K562 (cell line): Measurements from ENCODE around the gene RNF114. TPM values are rescaled to one million over a fixed set of nuclear protein-coding genes. Genes with fewer than 3 reads are reported as not detected.

Source experiments
- ATF1 ChIP-seq, 2 experiments: fragments of 450-650 bp in 1 of 2; IDR thresholded peaks; 2 replicates each; pipeline ENCODE4 v1.6.1; 2016; ENCODE audit warnings: missing compliant biosample characterization in 1 of 2, missing genetic modification characterization in 1 of 2
- ATF4 ChIP-seq: fragments of 450-650 bp; formaldehyde crosslinking; IDR thresholded peaks from 2 replicates; pipeline ENCODE4 v1.4.0; 2022; ENCODE audit warnings: mild to moderate bottlenecking, moderate library complexity
- HDAC1 ChIP-seq, 2 experiments: fragments of 450-650 bp; IDR thresholded peaks; 2 replicates each; pipeline ENCODE4 v1.6.1; 2016 to 2017; ENCODE audit warnings: inconsistent platforms in 1 of 2, mild to moderate bottlenecking in 1 of 2, moderate library complexity in 1 of 2
- KLF16 ChIP-seq: IDR thresholded peaks from 2 replicates; pipeline ENCODE4 v1.6.1; 2016; ENCODE audit warnings: antibody characterized with exemption
- NFYB ChIP-seq: IDR thresholded peaks from 2 replicates; pipeline ENCODE4 v1.6.1; 2011; ENCODE audit warnings: mild to moderate bottlenecking, moderate library complexity; ENCODE audit not compliant: insufficient read length; ENCODE audit errors: extremely low read depth
- SMARCA4 ChIP-seq: fragments of 450-650 bp; IDR thresholded peaks from 2 replicates; pipeline ENCODE4 v1.6.1; 2016
- SMARCA5 ChIP-seq: fragments of 450-650 bp; IDR thresholded peaks from 2 replicates; pipeline ENCODE4 v1.6.1; 2016
- TRIM24 ChIP-seq, 2 experiments: fragments of 450-650 bp; IDR thresholded peaks; 2 replicates each; pipeline ENCODE4 v1.6.1; 2016
- ZBTB11 ChIP-seq, 3 experiments: fragments of 200-800 bp in 1 of 3; fragments of 250-450 bp in 1 of 3; fragments of 450-650 bp in 1 of 3; sonication (Bioruptor Pico) in 1 of 3; sonication (Bioruptor generic) in 1 of 3; formaldehyde crosslinking in 1 of 3; IDR thresholded peaks; 2 replicates each; pipeline versions ENCODE4 v1.6.1 to v1.8.0; 2016 to 2022; ENCODE audit warnings: mild to moderate bottlenecking in 2 of 3, missing genetic modification characterization in 2 of 3, missing compliant biosample characterization in 1 of 3, moderate library complexity in 1 of 3
- ZNF140 ChIP-seq: fragments of 250-450 bp; sonication (Bioruptor Pico); IDR thresholded peaks from 2 replicates; pipeline ENCODE4 v1.8.0; 2021; ENCODE audit warnings: moderate library complexity, mild to moderate bottlenecking, inconsistent platforms
- ZNF184 ChIP-seq: sonication (generic); formaldehyde crosslinking; IDR thresholded peaks from 2 replicates; pipeline ENCODE4 v1.5.0; 2020; ENCODE audit warnings: missing genetic modification reagents
- ZNF778 ChIP-seq: fragments of 450-650 bp; formaldehyde crosslinking; IDR thresholded peaks from 2 replicates; pipeline ENCODE4 v1.4.0; 2020; ENCODE audit warnings: mild to moderate bottlenecking, moderate library complexity
- polyA plus RNA-seq, 8 experiments: library from polyadenylated mRNA; depleted of rRNA in 4 of 8; stranded (reverse) in 5 of 8; unstranded in 3 of 8; fragments of >200 nt; fragmentation: Nextera tagmentation in 2 of 8; fragmentation: Illumina TruSeq in 1 of 8; extraction: Ambion mirVana in 2 of 8; extraction: Trizol in 1 of 8; gene quantifications; 2 replicates each; pipeline versions ENCODE4 v1.2.1 to v1.2.3, GENCODE V29; 2011 to 2014; ENCODE audit warnings: inconsistent platforms in 1 of 8, missing spikeins in 1 of 8
- total RNA-seq, 7 experiments: library from RNA; depleted of rRNA in 6 of 7; stranded (reverse); fragments of >200 nt in 6 of 7; fragmentation: Illumina TruSeq in 2 of 7; extraction: Trizol in 2 of 7; gene quantifications; 2 replicates each; pipeline versions ENCODE4 v1.2.1 to v1.2.3, GENCODE V29; 2011 to 2021; ENCODE audit warnings: low replicate concordance in 1 of 7
- TF ChIP-seq, protein P1 (sequence below): fragments of 200-600 bp; sonication (generic); IDR thresholded peaks from one replicate; pipeline ENCODE4 v1.6.1; 2012; ENCODE audit warnings: mild to moderate bottlenecking, low read depth, low read length, inconsistent platforms

Gene RNF114
- total and polyA plus RNA-seq, 9 of the 15 experiments (the other 6 are each of a cell fraction or from before 2014, with no cell fraction given), result 38.6 to 111 (median 62.6) TPM

DNA sequence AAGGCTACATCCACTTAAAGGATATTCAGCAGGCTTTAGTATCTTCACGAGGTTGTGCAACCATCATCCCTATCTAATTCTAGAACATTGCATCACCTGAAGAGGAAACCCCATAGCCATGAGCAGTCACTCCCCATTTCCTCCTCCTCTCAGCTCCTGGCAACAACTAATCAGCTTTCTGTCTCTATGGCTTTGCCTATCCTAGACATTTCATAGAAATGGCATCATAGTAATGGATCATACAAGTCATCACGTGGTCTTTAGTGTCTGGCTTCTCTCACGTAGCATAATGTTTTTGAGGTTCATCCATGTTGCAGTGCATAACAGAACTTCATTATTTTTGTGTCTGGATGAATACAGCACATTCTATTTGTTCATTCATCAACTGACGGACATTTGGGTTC lies 67.1 kb downstream of the RNF114 start (continued):
- TF ChIP-seq ATF4 (CRISPR knock-in tag) (peak; percentile 68; the same call in 1 of the 2 replicates), HDAC1 (IDR thresholded peaks at IDR 0.05) (no peak), TRIM24 (IDR thresholded peaks at IDR 0.05) (peak; percentile 72 to 81; a peak in 3 of 4 replicates), ZNF778 (CRISPR knock-in tag) (no peak), NFYB (no peak), KLF16 (no peak), SMARCA4 (peak; percentile 54; the same call in 1 of the 2 replicates), ZBTB11 (CRISPR knock-in tag; IDR thresholded peaks at IDR 0.05) (no peak), ATF1 (CRISPR knock-in tag; IDR thresholded peaks at IDR 0.05) (no peak), ATF1 (tag; IDR thresholded peaks at IDR 0.05) (no peak), ZNF184 (CRISPR knock-in tag) (no peak), ZNF140 (no peak), SMARCA5 (no peak)
- TF ChIP-seq, protein P1, sequence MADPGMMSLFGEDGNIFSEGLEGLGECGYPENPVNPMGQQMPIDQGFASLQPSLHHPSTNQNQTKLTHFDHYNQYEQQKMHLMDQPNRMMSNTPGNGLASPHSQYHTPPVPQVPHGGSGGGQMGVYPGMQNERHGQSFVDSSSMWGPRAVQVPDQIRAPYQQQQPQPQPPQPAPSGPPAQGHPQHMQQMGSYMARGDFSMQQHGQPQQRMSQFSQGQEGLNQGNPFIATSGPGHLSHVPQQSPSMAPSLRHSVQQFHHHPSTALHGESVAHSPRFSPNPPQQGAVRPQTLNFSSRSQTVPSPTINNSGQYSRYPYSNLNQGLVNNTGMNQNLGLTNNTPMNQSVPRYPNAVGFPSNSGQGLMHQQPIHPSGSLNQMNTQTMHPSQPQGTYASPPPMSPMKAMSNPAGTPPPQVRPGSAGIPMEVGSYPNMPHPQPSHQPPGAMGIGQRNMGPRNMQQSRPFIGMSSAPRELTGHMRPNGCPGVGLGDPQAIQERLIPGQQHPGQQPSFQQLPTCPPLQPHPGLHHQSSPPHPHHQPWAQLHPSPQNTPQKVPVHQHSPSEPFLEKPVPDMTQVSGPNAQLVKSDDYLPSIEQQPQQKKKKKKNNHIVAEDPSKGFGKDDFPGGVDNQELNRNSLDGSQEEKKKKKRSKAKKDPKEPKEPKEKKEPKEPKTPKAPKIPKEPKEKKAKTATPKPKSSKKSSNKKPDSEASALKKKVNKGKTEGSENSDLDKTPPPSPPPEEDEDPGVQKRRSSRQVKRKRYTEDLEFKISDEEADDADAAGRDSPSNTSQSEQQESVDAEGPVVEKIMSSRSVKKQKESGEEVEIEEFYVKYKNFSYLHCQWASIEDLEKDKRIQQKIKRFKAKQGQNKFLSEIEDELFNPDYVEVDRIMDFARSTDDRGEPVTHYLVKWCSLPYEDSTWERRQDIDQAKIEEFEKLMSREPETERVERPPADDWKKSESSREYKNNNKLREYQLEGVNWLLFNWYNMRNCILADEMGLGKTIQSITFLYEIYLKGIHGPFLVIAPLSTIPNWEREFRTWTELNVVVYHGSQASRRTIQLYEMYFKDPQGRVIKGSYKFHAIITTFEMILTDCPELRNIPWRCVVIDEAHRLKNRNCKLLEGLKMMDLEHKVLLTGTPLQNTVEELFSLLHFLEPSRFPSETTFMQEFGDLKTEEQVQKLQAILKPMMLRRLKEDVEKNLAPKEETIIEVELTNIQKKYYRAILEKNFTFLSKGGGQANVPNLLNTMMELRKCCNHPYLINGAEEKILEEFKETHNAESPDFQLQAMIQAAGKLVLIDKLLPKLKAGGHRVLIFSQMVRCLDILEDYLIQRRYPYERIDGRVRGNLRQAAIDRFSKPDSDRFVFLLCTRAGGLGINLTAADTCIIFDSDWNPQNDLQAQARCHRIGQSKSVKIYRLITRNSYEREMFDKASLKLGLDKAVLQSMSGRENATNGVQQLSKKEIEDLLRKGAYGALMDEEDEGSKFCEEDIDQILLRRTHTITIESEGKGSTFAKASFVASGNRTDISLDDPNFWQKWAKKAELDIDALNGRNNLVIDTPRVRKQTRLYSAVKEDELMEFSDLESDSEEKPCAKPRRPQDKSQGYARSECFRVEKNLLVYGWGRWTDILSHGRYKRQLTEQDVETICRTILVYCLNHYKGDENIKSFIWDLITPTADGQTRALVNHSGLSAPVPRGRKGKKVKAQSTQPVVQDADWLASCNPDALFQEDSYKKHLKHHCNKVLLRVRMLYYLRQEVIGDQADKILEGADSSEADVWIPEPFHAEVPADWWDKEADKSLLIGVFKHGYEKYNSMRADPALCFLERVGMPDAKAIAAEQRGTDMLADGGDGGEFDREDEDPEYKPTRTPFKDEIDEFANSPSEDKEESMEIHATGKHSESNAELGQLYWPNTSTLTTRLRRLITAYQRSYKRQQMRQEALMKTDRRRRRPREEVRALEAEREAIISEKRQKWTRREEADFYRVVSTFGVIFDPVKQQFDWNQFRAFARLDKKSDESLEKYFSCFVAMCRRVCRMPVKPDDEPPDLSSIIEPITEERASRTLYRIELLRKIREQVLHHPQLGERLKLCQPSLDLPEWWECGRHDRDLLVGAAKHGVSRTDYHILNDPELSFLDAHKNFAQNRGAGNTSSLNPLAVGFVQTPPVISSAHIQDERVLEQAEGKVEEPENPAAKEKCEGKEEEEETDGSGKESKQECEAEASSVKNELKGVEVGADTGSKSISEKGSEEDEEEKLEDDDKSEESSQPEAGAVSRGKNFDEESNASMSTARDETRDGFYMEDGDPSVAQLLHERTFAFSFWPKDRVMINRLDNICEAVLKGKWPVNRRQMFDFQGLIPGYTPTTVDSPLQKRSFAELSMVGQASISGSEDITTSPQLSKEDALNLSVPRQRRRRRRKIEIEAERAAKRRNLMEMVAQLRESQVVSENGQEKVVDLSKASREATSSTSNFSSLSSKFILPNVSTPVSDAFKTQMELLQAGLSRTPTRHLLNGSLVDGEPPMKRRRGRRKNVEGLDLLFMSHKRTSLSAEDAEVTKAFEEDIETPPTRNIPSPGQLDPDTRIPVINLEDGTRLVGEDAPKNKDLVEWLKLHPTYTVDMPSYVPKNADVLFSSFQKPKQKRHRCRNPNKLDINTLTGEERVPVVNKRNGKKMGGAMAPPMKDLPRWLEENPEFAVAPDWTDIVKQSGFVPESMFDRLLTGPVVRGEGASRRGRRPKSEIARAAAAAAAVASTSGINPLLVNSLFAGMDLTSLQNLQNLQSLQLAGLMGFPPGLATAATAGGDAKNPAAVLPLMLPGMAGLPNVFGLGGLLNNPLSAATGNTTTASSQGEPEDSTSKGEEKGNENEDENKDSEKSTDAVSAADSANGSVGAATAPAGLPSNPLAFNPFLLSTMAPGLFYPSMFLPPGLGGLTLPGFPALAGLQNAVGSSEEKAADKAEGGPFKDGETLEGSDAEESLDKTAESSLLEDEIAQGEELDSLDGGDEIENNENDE, result no peak
